GM18517 (cell line): ENCODE results near the gene CERKL.
"Not testable (repeated sequence)": the region's sequence is repeated elsewhere in the genome, so short reads cannot be mapped to it uniquely, and the experiment has no call there.

Source experiments
- ATAC-seq: cut with Tn5 transposase; IDR thresholded peaks from one replicate; pipeline ENCODE4 v1.9.1; 2021; ENCODE audit warnings: mild to moderate bottlenecking, moderate library complexity; ENCODE audit not compliant: unreplicated experiment

Gene CERKL, protein sequence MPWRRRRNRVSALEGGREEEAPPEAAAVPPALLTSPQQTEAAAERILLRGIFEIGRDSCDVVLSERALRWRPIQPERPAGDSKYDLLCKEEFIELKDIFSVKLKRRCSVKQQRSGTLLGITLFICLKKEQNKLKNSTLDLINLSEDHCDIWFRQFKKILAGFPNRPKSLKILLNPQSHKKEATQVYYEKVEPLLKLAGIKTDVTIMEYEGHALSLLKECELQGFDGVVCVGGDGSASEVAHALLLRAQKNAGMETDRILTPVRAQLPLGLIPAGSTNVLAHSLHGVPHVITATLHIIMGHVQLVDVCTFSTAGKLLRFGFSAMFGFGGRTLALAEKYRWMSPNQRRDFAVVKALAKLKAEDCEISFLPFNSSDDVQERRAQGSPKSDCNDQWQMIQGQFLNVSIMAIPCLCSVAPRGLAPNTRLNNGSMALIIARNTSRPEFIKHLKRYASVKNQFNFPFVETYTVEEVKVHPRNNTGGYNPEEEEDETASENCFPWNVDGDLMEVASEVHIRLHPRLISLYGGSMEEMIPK

DNA sequence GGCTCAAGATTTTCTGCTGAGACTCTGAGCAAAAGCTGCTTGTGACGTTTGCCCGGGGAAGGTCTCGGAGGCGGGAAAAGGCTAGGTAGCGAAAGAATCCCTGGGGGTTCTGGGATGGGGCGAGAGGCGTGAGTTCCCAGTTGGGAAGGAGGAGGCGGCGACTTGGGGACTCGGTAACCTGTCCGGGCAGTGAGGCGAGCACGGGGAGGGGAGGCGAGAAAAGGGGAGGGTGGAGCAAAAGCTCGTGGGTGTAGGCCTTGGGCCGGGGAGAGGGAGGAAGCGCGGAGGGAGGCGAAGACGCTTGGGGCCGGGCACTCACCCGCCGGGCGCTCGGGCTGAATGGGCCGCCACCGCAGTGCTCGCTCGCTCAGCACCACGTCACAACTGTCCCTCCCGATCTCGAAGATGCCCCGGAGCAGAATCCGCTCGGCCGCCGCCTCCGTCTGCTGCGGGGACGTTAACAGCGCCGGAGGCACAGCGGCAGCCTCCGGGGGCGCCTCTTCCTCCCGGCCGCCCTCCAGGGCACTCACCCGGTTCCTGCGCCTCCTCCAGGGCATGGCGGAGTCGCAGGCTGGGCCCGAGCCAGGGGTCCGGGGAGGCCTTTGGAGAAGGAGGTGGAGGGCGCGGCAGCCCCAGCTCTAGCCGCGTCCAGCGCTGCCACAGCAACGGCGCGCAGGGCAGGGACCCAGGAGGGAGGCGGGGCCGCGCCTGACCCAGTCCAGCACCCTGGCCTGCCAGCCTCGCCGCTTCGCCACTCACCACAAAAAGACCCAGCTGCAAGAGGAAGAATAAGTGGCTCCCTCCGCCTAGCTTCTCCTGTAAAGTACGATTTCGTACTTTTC is at the start of gene CERKL:
CERKL (minus strand) TSS at position 656 of the 842 bp plus-strand sequence; CDS start at position 557, 99 bp downstream.
- peak; percentile 86 for ATAC-seq

DNA sequence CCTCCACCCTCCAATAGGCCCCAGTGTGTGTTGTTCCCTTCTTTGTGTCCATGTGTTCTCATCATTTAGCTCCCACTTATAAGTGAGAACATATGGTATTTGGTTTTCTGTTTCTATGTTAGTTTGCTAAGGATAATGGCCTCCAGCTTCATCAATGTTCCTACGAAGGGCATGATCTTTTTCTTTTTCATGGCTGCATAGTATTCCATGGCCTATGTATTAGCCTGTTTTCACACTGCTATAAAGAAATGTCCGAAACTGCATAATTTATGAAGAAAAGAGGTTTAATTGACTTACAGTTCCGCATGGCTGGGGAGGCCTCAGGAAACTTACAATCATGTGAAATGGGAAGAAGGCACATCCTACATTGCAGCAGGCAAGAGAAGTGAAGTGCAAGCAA is 45.6 kb upstream of the CERKL start:
- not testable (repeated sequence) for ATAC-seq

DNA sequence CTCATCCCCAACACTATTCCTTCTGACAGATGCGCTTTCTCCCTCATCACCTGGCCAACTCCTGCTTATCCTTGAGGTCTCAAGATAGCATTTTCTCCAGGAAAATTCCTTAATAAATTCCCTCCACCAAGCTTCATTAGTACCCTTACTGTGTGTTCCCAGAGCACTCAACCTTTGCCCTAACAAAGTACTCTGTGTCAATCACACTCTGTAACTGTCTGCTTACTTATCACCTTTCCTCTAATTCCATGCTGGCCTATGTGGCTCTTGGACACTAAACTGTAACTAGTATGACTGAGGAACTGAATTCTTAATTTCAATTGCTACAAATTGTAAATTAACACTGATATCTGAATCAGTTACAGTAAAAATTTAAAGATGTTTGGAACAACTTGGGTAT is 41.3 kb upstream of the CERKL start:
- no peak for ATAC-seq

DNA sequence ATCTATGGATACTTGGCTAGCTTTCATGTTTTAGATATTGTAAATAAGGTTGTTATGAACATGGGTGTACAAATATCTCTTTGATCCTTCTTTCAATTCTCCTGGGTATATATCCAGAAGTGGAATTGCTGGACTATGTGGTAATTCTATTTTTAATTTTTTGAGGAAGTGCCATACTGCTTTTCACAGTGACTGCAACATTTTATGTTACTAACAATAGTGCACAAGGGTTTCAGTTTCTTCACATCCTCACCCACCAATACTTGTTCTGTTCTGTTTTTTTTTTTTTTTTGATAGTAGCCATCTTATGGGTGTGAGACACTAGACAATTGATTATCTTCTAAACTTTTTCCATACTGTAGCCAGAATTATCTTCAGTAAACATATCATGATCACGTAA is 40.7 kb upstream of the CERKL start:
- ATAC-seq: no peak

DNA sequence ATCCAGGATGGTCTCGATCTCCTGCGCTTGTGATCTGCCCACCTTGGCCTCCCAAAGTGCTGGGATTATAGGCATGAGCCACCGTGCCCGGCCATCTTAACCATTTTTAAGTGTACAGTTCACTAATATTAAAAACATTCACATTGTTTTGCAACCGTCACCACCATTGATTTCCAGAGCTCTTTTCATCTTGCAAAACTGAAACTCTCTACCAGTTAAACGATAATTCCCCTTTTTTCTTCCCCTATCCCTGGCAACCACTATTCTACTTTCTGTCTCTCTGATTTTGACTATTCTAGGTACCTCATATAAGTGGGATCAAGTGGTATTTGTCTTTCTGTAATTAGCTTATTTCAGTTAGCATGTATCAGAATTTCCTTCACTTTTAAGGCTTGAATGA is 40.2 kb upstream of the CERKL start:
- no peak for ATAC-seq

DNA sequence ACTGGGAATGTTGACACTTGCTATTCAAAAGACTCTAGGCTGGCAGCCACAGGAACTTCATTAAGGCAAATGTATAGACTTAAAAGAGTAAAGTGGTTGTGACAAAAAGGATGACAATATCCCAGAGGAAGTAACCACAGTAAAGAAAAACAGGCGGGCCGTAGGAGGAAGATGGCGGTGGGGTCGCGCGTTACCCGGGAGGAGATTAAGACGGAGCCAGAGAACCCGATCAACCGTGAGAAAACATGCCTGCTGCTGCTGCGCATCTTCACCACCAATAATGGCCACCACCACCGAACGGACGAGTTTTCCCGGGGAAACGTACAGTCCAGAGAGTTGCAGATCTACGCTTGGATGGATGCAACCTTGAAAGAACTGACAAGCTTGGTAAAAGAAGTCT is 37.4 kb upstream of the CERKL start:
- no peak for ATAC-seq

DNA sequence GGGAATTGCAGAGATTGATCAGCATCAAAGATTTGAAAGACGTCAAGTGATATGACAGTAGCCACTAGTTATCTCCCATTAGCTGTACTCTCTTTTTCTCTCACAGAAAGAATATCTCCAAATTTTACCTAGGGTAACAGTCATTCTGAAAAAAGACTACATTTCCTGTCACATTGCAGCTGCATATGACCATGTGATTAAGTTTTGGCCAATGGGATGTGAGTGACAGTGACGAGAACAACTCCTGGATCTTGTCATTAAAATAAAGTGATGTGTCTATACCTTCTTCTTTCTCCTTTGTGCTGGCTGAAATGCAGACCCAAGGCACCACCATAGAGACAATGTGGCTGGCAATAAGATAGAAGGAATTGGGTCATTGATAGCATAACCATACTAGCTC is 34.0 kb upstream of the CERKL start:
- ATAC-seq: no peak

DNA sequence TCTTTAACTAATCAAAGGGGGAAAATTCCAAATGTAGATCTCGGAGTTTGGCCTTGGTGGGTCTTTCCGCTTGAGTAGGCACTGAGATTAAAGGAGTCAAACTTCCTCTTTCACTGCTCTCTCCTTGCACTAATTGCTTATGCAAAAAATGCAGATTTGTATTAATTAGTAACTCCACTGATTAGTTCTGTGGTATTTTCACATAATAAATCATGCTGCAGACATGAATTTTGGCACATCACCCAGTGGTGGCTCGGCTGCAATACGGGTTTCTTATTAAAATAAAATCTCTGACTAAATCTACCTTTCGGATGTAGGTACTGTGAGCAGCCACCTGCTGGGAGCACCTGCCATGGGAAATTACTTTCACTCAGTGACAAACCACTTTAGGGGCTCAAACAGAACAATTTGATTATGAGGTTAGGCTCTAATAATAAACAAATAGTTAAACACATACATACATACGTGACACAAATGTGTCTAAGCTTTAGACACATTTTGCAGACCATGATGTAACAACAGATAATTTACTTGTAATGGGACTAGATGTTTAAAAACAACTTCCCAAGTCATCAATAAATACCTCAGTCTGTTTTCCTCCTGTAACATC is 29.8 kb upstream of the CERKL start:
- ATAC-seq: no peak

DNA sequence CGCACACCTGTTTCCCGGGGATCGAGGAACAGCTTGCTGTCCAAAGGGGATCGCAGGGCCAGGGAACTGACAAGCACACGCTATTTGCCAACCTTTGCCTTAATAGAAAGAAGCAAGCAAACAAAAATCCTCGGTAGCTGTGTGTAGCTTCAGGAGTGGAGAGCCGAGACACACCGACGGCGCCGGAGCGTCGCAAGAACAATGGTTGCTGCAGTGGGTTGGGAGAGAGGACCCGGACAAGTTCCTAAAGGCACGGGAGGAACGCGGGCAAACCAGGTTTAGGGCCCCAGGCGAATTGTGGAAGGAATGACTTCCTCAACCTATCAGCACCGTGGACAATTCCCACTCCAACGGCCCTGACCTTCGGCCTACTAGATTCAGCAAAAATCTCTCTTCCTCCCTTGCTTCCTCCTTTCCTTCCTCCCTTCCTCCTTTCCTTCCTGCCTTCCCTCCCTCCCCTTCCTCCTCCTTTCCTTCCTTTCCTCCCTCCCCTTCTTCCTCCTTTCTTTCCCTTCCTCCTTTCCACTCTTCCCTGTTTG is 28.3 kb upstream of the CERKL start:
- no peak for ATAC-seq

DNA sequence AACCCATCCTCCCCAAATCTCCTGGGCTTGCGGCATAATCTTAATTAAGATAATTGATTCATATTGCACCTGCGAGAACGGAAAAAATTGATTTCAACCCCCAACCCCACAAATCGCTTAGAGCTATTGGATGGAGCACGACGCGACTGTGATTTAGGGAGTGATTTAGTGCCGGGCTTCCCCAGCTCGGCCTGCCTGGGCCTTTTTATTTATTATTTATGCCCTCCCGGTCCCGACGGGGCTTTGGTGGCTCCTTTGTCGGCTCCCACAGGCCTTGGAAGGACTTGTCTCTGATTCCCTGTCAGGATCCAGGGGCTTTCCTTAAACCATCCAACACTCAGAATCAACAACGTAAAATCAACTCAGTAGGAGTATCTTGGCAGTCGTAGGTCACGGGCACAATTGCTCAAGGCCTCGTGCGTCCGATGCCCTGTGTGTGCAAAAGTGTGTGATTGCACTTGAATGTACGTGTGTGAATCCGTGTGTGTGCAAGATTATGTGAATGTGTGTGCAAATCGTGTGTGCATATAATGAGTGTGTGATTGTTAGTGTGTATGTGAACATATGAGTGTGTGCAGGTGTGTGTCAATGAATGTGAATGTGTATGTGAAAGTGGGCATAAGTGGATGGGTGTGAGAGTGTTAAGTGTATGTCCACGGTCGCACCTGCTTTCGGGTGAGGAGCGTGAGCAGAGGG is 27.7 kb upstream of the CERKL start:
- no peak for ATAC-seq

DNA sequence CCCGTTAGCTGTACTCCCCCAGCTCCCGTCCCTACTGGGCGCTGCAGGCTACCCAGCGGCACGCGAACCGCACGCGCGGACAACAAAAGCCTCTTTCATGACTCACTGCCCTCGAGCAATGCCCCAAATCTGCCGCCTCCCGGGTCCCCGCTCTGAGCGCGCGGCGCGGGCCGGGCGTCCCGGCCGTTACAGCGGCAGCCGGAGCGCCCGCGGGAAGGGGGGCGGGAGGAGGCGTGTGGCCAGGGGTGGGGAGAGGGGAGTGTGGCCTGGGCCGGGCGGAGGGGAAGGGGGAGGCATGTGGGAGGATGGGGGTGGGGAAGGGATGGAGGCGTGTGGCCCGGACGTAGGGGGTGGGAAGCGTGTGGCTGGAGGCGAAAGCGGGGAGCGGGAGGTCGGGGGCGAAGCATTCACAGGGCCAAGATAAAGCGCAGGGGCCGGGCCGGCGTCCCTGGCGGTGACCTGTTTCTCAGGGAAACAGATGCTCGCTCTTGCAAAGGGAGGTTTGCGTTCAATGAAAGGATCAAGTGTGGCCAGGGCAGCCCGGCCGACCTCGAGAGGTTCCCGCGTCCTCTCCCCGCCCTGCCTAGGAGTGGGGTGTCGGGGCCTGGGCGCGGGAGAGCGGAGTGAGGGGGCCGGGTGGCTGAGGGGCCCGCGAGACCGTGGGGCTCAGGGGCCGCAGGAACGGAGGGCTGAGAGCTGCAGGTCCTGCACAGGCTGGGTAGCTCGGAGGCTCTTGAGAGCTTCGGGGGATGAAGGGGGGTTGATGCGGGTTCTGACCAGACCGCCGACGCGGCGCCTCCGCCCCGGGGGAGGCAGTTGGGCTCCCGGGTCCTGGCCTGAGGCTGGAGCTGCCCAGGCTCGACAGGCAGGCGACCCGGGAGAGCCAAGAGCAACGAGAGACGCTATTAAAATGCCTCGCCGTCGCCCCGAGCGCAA is 26.9 kb upstream of the CERKL start:
- no peak for ATAC-seq

DNA sequence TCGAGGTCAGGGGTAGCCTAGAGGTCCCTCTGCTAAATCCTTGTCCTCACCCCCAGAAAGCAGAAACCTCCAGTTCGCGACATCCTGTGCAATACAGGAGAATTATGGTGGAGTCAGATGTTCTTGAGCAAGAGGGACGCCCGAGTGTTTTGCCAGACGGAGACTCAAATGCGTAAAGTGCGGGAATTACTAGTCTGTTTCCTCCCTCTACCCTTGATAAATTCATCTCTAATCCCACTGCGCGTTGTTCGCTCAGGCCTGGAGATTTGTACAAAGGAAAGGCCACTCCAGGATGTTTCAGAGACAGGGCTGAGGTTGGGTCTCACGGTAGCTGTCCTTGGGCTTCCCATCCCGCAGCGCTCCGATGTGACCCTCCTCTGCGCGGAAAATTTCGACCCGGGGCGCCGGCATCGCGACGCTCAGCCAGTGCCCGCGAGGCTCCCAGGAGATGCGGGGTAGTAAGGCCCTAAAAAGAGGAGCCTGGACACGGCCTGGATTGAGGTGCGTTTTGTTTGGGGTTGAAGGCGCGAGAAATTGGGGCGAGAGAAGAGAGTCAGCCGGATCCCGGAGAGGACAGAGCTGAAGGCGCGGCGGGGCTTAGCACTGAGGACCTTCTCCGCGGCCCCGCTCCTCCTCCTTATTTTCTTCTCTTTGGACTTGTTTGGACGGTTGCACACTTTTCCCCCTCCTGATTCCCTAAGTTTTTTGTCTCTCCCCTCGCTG is 26.1 kb upstream of the CERKL start:
- no peak for ATAC-seq

DNA sequence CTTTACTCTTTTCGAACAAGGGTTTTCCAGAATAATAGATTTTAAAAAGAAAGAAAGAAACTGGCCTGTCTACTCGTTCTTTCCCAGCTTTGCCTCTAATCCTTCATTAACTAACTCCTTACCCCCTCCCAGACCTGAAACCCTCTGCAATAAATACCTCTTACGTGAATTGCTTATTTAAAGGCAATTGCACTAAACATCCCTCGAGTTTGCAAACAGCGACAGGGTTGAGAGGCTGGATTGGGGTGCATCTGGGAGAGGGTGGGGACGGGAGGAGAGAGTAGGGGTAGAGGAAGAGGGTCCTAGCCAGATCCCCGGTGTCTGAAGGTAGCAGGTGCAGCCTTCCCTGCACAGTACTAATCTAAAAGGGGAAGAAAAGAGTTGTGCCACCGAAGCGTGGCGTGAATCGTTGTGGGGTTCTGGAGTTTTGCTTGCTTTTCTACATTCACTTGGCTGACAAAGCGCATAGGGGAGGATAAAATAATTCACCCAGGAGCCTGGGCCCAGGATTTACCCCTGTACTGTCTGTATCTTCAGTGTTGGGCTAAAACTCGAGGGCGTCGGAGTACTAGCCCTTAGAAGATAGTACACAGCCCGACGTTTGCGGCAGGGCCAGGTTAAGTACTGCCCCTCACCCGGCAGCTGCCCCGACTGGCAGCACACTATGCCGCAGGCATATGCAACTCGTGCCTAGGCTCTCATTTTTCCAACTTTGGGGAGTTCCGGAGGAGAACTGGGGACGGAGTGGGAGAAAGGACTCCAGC is 25.3 kb upstream of the CERKL start:
- no peak for ATAC-seq

DNA sequence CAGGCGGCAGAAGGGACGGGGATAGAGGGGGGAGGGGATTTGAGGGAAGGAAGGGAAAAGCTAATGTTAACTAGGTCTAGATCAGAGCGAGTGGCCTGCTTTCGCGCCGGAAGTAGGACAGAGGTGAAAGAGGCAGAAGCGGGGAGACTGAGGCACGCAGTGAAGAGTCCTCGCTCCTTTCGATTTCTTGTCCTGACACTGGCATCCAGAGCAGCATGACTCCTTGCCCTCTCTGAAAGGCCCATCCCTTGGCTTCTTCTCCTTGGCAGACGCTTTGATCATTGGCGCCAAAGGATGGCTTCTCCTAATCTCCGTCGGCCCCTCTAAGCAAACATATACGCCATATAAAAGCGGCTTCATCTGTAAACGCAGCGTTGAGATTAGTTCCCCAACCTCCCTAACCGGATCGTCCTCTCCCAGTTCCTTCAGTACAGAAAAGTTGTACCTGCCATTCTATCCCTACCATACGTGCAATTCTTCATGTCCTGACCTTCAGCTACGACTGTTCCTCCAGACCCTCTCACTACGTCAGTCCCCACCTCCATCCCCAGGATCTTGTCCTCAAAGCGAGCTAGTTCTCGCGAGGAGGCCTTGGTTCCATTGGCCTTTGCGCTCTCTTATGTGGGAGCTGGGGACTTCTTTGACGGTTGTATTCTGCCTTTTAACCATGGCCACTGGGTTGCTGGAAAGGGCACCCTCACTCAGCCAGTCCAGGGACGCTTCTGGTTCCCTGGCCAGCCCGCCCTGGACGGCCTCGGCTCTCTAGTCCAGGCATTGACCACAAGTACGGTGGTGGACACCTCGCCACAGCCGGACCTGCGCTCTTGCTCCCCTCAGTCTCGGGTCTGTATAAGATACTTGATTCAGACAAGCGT is 24.3 kb upstream of the CERKL start:
- no peak for ATAC-seq

DNA sequence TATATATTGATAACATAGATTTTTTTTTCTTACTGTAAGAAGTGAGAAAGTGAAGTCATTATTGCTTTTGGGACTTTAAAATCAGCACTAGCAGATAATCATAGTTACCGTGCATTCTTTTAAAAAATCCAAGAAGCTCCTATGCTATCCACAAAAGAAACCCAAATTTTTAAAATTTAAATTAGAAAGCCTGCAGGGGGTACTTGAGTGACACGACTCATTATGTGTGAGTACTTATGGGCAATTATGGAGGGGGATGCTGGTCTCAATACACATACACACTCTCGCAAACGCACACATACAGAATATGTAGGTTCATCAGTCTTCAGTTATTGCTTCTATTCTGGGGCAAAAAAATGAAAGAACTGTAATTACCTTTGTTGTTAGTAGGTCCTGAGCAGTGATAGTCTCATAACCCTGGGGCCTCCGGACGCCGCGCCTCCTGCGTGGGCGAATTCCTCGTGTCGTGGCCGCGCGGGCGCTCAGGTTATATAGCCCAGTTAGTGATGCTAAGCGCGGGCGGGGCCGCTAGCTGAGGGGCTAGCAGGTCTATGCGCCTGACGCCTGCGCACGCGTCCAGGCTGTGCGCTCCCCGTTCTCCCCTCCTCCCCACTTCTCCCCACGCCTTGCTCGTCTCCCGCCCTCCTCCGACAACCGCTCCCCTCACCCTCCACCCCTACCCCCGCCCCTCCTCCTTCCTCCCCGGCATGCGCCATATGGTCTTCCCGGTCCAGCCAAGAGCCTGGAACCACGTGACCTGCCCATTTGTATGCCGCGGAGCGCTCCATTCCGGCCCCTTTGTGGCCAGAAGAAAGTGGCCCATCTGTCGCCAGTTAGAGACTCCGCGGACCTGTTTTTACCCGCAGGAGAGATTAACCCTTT is 23.4 kb upstream of the CERKL start, which contains the start of gene NEUROD1:
NEUROD1 (minus strand) TSS at position 463 of the 882 bp plus-strand sequence. CDS start 1,657 bp downstream, outside the sequence.
- ATAC-seq: no peak

DNA sequence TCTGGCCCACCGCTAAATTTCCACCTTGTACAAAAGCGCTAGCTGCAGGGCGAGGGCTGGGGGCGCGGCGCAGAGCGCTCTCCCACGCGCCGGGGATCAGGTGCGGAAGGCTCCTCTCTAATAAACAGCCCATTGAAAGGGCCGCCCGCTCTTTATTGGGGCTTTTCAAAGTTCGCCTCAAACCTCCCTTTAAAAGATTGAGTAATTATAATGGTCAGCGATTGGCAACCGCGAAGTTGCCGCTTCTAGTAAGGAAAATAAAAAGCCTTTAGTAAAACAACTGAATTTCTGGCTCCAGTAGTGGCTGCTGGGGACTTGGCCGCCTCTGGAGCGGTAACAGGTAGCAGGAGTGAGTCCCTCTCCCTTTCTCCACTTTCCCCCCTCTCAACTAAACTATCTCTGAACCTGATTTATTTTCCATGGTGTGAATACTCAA is 22.7 kb upstream of the CERKL start:
- no peak for ATAC-seq
